PFSK-1 (cell line): ENCODE results near the gene CLCN7.

Experiments
- FOXP2 ChIP-seq: optimal IDR thresholded peaks from 2 replicates; pipeline ENCODE3; 2011; ENCODE audit warnings: borderline replicate concordance, control low read depth, inconsistent platforms; ENCODE audit not compliant: insufficient read depth; ENCODE audit errors: extremely low read length, extremely low read depth
- POLR2AphosphoS5 ChIP-seq: IDR thresholded peaks from 2 replicates; pipeline ENCODE4 v1.6.1; 2012; ENCODE audit warnings: low read depth, mild to moderate bottlenecking, control low read depth, low read length, moderate library complexity
- REST ChIP-seq, 2 experiments: IDR thresholded peaks; 2 replicates each; pipeline versions ENCODE4 v1.6.1 to v1.8.0; 2011 to 2012; ENCODE audit warnings: low read depth in 2 of 2, low read length in 2 of 2, control low read depth in 1 of 2, inconsistent platforms in 1 of 2, mild to moderate bottlenecking in 1 of 2, moderate library complexity in 1 of 2; ENCODE audit not compliant: insufficient read depth in 1 of 2
- SIN3A ChIP-seq: IDR thresholded peaks from 2 replicates; pipeline ENCODE4 v1.6.1; 2012; ENCODE audit warnings: mild to moderate bottlenecking, low read length, moderate library complexity, borderline replicate concordance; ENCODE audit not compliant: insufficient read depth
- TAF1 ChIP-seq: IDR thresholded peaks from 2 replicates; pipeline ENCODE4 v1.6.1; 2012; ENCODE audit warnings: low read length, control low read depth, borderline replicate concordance; ENCODE audit not compliant: insufficient read depth

The CLCN7 gene

DNA sequence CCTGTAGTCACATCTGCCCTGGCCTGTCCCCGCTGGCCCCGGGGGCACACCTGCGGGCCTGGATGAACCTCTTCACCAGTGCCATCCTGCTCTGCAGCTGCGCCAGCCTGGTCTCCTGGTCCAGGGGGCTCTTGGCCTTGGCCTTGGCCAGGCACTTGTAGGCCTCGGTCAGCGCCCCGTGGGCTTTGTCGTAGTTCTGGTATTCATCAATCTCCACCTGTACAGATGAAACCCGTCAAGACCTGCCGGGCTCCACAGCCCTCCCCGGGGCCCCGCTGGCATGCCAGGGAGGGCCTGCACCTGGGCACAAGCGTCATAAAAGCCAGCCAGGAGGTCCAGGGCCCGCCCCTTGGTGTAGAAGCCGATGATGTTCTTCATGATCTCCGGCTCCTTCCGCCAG lies 45.0 kb upstream of the CLCN7 start:
- TF ChIP-seq SIN3A (no peak), POLR2AphosphoS5 (no peak), FOXP2 (no peak), TAF1 (no peak), REST (IDR thresholded peaks at IDR 0.05; ENCODE audit: insufficient read depth in 1 of 2, low read depth in 2 of 2, low read length in 2 of 2) (no peak)

GRCh38 chr16:1518626-1519135 lies 43.9 kb upstream of the CLCN7 start:
- no peak for TF ChIP-seq FOXP2
- TF ChIP-seq REST (IDR thresholded peaks at IDR 0.05; ENCODE audit: insufficient read depth in 1 of 2, low read depth in 2 of 2, low read length in 2 of 2) = no peak
- TF ChIP-seq SIN3A = no peak
- no peak for TF ChIP-seq POLR2AphosphoS5
- no peak for TF ChIP-seq TAF1

DNA sequence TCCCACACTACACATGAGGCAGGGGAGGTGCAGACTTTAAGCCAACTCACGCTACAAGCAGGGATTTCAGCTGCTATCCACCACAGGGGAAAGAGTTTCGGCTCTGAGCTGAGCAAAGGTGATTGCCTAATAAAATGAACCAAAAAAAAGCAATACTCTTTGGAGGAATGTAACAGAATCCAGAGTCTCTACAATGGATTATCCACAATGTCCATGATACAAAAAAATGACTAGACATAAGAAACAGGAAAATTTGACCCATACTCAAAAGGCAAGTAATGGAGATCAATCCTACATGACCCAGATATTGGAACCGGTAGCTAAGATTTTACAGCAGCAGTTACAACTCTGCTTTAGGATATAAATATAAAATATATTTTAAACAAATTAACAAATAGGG lies 39.7 kb upstream of the CLCN7 start:
- no peak for TF ChIP-seq SIN3A
- TF ChIP-seq REST (IDR thresholded peaks at IDR 0.05; ENCODE audit: insufficient read depth in 1 of 2, low read depth in 2 of 2, low read length in 2 of 2) = no peak
- no peak for TF ChIP-seq POLR2AphosphoS5
- no peak for TF ChIP-seq FOXP2
- TF ChIP-seq TAF1 = no peak

DNA sequence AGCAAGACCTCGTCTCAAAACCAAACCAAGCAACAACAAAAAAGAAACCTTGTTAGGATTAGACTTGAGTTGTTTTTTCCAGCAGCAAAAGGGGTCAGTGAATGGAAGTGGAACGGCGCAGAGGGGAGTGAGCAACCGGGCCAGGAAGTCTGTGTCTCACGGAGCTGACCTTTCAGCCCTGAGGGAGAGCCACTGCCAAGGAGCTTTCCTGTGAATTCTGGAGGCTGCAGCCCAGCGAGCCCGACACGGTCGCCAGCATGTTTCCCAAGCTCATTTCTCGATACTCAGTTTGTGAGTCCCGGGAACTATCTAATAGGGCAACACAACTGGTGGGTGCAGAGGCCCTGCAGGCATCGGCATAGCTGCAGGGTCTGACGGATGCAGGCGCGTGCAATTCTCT lies 37.9 kb upstream of the CLCN7 start:
- no peak for TF ChIP-seq FOXP2
- no peak for TF ChIP-seq POLR2AphosphoS5
- TF ChIP-seq SIN3A = no peak
- TF ChIP-seq REST (IDR thresholded peaks at IDR 0.05; ENCODE audit: insufficient read depth in 1 of 2, low read depth in 2 of 2, low read length in 2 of 2) = no peak
- TF ChIP-seq TAF1 = no peak
